ENCODE data around the gene DEFB114. TPM values are rescaled to one million over a fixed set of nuclear protein-coding genes. Genes with fewer than 3 reads are reported as not detected.
"Not testable (repeated sequence)": the region's sequence is repeated elsewhere in the genome, so short reads cannot be mapped to it uniquely, and the experiment has no call there.

Gene DEFB114
- total RNA-seq, 4 donors from 2014 or later = not detected

- Histone ChIP-seq H3K9me3 (no peaks in the 10 kb centered on the region), H3K4me3 (no peak overlapping the region), H3K4me1 (no peaks in the 10 kb centered on the region), H3K27me3 (no peaks in the 10 kb centered on the region), H3K36me3 (no peaks in the 10 kb centered on the region), H3K27ac (no peak overlapping the region)
- TF ChIP-seq POLR2A (IDR thresholded peaks at IDR 0.05) (no peak), CTCF (IDR thresholded peaks at IDR 0.05) (no peak), POLR2AphosphoS5 (IDR thresholded peaks at IDR 0.05) (no peak), EP300 (IDR thresholded peaks at IDR 0.05) (no peak)
- ATAC-seq = no peak
These were observed 8.1 kb downstream of the DEFB114 start for GRCh38 chr6:49955847-49956246.

GRCh38 chr6:49951926-49952325 lies 12.0 kb downstream of the DEFB114 start:
- Histone ChIP-seq H3K36me3 (no peaks in the 10 kb centered on the region), H3K4me1 (no peaks in the 10 kb centered on the region), H3K27me3 (no peaks in the 10 kb centered on the region), H3K27ac (no peak overlapping the region), H3K9me3 (no peaks in the 10 kb centered on the region), H3K4me3 (no peak overlapping the region)
- TF ChIP-seq POLR2AphosphoS5 (IDR thresholded peaks at IDR 0.05) (no peak), CTCF (IDR thresholded peaks at IDR 0.05) (no peak), POLR2A (IDR thresholded peaks at IDR 0.05) (no peak), EP300 (IDR thresholded peaks at IDR 0.05) (no peak)
- 25 to 100% methylated on average over 1 of the region's 2 CpGs for WGBS, 2 donors (ENCODE audit: low coverage in 1 of 2)
- ATAC-seq = no peak

GRCh38 chr6:49950415-49950751 lies 13.6 kb downstream of the DEFB114 start:
- Histone ChIP-seq H3K4me3 (no peak overlapping the region), H3K27me3 (no peaks in the 10 kb centered on the region), H3K27ac (no peak overlapping the region), H3K9me3 (no peaks in the 10 kb centered on the region), H3K36me3 (no peaks in the 10 kb centered on the region), H3K4me1 (no peaks in the 10 kb centered on the region)
- no peak for ATAC-seq
- WGBS, 2 donors (ENCODE audit: low coverage in 1 of 2) = 96 to 100% methylated on average over 2 of the region's 2 CpGs
- TF ChIP-seq CTCF (IDR thresholded peaks at IDR 0.05) (no peak), POLR2AphosphoS5 (IDR thresholded peaks at IDR 0.05) (no peak), EP300 (IDR thresholded peaks at IDR 0.05) (no peak), POLR2A (IDR thresholded peaks at IDR 0.05) (no peak)

- H3K4me1 ChIP-seq = no peaks in the 10 kb centered on the region
- H3K27me3 ChIP-seq = no peaks in the 10 kb centered on the region
- 87 to 91% methylated on average over 2 to 4 of the region's 4 CpGs for WGBS, 2 donors (ENCODE audit: low coverage in 1 of 2)
- H3K36me3 ChIP-seq = no peaks in the 10 kb centered on the region
- no peak overlapping the region for H3K27ac ChIP-seq
- no peak for TF ChIP-seq POLR2AphosphoS5 (IDR thresholded peaks at IDR 0.05)
- TF ChIP-seq CTCF (IDR thresholded peaks at IDR 0.05) = no peak
- TF ChIP-seq EP300 (IDR thresholded peaks at IDR 0.05) = no peak
- TF ChIP-seq POLR2A (IDR thresholded peaks at IDR 0.05) = no peak
- ATAC-seq = no peak
- peaks cover 0 to 2% (median 0%) of the 10 kb centered on the region in 3 donors for H3K9me3 ChIP-seq
- H3K4me3 ChIP-seq = no peak overlapping the region
These were observed 14.9 kb downstream of the DEFB114 start for GRCh38 chr6:49949062-49949461.

GRCh38 chr6:49946835-49947234 lies 17.1 kb downstream of the DEFB114 start:
- ATAC-seq = no peak
- 60 to 92% methylated on average over 2 of the region's 2 CpGs for whole genome bisulfite sequencing, 2 donors (ENCODE audit: low coverage in 1 of 2)
- Histone ChIP-seq H3K27me3 (no peaks in the 10 kb centered on the region), H3K9me3 (peaks cover 0 to 2% (median 0%) of the 10 kb centered on the region in 3 donors), H3K4me3 (no peak overlapping the region), H3K36me3 (no peaks in the 10 kb centered on the region), H3K27ac (no peak overlapping the region), H3K4me1 (no peaks in the 10 kb centered on the region)
- TF ChIP-seq POLR2A (IDR thresholded peaks at IDR 0.05) (no peak), POLR2AphosphoS5 (IDR thresholded peaks at IDR 0.05) (no peak), CTCF (IDR thresholded peaks at IDR 0.05) (no peak), EP300 (IDR thresholded peaks at IDR 0.05) (no peak)

- ATAC-seq = not testable (repeated sequence)
- WGBS, 2 donors (ENCODE audit: low coverage in 1 of 2) = 83 to 100% methylated on average over 2 to 3 of the region's 3 CpGs
These were observed 19.9 kb downstream of the DEFB114 start for GRCh38 chr6:49944068-49944467.

More at GRCh38 chr6:49944068-49944467, 19.9 kb downstream of the DEFB114 start:
- H3K4me1 ChIP-seq, H3K27ac ChIP-seq, H3K27me3 ChIP-seq, H3K4me3 ChIP-seq, H3K9me3 ChIP-seq, H3K36me3 ChIP-seq: not testable (repeated sequence)

Measured in gastroesophageal sphincter (tissue), 4 donors.